NCI-H1105 treated with DMSO at 0.1 percent for 48 hours (cell line): Measurements from ENCODE around the gene RAB11FIP4.

Source experiments
- DNase-seq: peaks from one replicate; lab custom pipeline; 2025; lab: John Stamatoyannopoulos, UW

Gene RAB11FIP4

DNA sequence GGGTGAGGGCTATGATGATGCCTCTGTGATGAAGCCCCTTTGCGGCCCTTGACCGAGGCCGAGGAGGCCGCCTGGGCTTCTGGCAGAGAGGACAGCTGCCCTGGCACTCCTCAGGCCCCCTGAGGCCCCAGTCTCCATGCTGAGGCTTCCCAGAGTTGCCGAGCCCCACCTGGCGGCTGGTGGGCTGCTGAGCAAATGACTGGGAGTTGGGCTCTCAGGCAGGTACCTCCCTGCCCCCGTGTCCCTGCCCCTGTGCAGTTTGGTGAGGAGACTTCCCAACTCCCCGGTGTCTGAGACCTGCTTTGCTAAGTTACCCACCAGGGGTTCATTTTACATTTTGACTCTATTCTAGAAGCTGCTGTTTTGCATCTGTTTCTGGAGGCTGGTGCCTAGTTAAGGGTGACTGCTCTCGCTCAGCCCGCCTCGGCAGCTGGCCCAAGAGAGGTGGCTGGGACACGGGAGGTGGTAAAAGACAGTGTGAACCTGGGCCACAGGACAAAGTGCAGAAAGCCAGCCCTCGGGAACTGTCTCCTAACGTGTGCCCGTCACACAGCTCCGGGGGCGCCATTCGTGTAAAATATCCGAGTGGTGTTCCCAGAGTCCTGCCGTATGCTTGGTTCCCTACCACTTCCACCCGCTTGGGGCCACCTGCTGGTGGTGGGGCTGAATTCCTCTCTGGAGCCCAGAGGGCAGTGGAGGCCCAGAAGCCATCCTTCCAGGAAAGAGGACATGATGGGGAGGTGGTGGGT is 134.5 kb downstream of the RAB11FIP4 start:
- DNase-seq: no peak

DNA sequence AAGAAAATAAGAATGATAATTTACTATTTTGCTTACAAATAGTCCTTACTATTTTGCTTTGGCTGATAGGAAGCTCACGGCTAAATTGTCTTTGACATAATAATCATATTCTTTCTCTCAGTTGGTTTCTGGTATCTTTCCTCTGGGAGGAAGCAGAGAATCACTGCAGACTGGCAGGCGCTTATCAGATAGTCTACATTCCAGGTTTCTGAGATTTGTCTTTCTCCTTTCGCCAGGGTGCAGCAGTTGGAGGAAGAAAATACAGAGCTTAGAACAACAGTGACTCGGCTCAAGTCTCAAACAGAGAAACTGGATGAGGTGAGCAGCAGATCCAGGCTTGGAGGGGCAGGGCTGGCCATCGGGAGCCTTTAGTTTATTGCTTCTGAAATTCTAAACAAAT is 136.1 kb downstream of the RAB11FIP4 start:
- no peak for DNase-seq

DNA sequence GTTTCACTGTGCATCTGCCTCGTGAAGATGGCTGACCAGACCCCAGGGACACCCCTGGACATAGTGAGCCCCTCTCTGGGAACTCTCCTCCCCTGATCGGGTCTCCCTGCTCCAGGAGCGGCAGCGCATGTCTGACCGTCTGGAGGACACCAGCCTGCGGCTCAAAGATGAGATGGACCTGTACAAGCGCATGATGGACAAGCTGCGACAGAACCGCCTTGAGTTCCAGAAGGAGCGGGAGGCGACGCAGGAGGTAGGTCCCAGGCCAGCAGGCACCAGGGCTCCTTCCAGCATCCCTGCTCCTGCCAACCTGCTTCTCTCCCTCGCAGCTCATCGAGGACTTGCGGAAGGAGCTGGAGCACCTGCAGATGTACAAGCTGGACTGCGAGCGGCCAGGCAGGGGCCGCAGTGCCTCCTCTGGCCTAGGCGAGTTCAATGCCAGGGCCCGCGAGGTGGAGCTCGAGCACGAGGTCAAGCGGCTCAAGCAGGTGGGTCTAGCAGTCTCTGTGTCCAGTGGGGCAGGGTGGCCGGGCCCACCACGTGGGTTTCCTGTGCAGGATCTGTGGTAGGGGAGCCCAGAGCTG is 136.9 kb downstream of the RAB11FIP4 start:
- DNase-seq: no peak

DNA sequence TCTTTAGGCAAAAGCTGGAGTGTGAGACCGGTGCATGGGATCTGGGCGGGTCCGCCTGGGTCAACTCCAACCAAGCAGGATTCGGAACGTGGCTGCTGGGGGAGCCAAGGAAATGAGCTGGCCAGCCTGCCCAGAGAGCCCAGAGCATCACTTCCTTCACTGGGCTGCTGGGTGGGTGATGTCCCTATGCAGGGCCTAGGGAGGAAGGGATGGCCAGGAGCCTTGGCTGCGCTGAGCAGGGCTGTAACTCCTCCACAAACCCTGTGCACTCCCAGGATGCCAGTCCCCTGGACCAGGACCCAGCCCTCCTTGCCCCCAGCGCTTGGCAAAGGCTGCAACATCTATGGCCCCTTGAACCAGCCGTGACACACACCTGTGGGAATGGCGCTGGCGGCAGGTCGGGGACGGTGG is 138.4 kb downstream of the RAB11FIP4 start:
- no peak for DNase-seq

DNA sequence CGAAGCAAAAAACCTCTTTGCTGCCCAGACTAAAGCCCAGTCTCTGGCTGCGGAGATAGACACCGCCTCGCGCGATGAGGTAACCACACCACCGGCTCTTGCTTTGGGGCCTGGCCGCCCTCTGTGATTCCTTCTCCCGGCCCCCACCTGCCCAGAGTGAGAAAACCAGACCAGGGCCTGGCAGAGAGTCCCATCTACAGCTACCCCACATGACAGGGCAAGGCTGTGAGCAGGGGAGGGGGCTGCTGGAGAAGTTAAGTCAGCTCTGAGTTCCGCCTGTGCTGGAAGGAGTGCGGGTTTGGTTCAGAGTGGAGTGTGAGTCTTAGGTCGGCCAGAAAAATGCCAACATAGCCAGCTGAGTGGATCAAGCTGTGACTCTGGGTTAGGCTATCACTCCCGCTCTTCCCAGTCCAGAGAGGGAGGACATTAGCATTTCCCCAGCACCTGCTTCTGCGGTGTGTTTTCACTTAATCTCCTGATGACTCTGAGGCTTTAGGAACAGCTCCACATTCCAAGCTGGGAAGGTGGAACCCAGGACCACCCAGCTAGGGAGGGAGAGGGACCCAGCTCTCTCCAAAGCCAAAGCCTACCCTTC is 139.0 kb downstream of the RAB11FIP4 start:
- no peak for DNase-seq

DNA sequence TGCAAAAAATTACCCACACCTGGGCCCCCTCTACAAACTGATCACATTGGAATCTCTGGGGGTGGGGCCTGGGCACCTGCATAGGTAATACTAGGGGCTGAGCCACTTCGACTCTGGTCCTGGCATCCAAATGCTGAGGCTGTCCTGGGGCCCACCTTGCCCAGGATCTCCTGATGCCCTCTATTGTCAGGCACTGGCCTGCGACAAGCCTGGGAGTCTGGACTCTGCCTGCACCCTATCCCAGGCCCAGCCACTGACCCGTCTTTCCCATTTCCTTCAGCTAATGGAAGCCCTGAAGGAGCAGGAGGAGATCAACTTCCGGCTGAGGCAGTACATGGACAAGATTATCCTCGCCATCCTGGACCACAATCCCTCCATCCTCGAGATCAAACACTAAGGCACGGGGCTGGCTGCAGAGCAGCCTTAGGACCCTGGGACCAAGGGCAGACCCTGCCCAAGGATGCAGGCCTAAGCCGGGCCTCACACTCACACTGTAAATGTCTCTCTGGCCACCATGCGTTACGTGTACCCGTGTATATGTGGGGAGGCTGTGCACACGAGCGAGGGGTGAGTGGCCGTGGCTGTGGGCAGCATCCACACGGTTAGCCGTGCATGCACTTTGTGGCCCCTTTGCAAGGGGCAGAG is 140.0 kb downstream of the RAB11FIP4 start:
- DNase-seq: no peak

DNA sequence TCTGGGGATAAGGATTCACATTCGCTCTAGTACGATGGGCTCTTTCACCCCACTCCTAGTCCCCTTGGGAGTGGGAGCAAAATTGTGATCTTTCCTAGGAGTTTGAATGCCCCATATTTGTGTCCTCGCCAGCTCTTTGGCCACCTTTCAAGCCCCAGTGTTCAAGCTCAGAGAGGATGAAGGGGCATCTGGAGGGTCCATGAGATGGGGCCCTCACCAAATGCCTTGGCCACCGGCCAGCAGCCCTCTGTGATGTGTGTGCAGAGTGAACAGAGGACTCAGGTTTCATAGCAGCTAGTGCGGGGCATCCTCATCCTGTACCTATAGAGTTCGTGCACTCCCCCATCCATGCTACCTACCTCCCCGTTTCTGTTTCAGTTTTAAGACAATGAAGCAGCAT is 140.6 kb downstream of the RAB11FIP4 start:
- no peak for DNase-seq

DNA sequence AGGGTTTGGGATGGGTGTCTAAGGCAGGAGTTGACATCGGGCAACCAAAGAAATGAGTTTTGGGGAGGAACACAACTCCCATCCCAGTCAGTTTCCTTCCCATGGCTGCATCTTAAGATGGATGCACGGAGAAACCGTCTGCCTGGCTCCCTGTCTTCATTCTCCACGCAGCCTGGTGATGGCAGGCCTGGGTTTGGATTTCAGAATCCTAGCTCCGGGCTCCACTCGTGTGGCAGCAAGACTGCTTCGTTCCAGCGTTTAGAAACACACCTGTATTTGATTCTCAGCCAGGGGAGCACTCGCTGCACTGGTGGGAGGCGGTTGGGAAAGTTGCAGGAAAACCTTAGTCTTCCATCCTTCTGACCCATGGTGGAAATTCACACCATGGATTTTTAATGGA is 141.1 kb downstream of the RAB11FIP4 start:
- DNase-seq: no peak

DNA sequence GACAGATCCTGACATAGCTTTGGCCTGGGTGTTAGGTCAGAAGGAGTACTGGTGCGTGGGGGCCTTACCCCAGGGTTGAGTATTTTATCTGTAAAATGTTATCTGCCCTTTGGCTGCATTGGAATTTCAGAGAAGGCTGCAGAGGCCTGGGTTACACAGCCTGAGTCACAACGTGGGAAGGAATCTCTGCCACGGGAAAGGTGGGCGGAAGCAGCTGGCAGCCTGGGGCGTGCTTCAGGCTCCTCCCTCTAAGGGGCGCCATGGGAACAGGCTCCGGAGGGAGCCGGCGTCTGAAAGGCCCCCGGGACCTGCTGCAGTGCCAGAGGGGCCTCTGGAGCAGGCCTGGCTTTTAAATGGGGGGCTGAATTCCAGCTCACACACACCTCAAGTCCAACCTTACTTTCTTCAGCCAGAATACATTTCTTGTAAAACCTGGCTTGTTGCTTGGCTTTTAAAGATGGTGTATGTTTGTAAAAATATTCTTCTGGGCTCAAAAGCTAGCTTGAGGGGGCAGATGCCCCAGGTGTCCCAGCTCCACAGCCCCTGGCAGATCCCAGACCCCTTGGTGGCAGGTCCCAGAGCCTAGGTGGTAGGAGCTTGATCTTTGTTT is 142.2 kb downstream of the RAB11FIP4 start:
- no peak for DNase-seq

DNA sequence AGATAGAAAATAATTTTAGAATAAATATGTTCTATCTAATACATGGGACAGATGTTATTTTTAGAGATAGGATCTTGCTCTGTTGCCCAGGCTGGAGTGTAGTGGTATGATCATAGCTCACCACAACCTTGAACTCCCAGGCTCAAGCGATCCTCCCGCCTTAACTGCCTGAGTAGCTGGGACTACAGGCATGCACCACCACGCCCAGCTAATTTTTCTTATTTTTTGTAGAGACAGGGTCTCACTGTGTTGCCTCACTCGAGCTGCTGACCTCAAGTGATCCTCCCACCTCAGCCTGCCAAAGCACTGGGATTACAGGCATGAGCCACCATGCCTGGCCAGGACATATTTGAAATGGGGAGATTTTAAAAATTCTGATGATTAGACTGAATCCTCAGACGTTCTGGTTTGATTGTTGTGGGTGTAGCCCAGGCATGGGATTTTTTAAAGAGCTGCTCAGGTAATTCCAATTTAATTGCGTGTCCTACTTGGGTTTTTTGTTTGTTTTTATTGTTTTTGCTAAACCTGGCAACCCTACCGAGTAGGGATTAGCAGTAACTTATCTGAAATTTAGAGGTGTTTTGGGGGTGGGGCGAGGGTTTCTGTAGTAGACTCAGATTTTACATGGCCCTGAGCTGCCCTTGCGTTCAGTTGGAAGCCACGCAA is 142.9 kb downstream of the RAB11FIP4 start:
- no peak for DNase-seq

DNA sequence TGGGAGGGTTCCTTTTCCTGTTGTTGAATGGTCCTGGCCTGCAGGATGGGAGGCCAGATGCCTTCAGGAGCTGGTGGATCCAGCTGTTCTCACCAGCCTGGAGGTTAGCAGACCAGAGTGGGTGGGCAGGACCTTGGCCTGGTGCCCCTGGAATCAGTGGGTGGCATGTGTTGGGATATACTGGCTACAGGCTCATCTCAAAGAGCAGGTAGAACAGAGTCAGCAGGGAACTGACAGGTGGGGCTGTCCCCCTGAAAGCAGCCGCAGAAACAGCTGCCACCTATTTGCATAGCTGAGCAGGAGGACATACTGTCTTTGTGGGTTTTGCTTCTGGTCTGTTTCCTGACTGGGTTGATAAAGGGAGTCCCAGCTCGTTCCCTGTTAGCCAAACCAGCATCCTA is 144.1 kb downstream of the RAB11FIP4 start:
- no peak for DNase-seq

DNA sequence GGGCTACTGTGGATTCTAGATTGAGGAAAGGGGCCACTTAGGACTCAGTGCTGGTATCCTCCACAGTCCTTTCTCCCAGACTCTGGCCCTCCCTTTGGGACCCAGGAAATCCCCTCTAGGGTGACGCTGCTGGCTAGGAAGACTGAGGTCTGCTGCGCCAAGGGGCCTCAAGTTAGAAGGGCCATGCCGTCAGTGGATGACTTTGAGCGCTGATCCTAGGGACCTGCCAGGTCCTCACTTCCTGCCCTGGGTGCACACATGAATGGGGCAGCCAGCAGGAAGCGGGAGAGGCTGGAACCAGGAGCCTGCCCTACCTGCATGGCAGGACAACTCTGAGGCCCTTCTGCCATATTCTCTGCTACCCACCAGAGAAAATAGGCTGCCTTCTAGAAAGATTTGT is 145.0 kb downstream of the RAB11FIP4 start:
- DNase-seq: no peak

DNA sequence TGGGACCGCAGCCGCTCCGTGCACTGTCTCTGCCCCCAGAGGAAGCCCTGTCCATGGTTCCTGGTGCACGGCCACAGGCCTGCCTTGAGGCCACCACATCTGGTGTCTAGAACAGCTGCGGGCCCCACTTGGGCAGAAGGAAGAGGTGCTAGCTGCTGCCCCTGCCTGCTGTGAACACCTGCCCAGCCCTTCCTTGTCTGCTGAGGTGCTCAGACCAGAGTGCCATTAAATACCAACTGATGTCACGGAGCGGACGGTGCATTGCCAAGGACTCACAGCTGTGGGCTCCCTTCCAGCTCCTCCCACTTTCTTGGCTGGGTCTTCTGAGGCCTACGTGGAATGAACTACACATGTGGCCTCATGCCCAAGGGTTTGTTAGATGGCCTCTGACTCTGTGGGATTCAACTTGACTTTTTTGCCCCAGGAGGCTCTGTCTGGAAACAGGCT is 146.1 kb downstream of the RAB11FIP4 start:
- no peak for DNase-seq

DNA sequence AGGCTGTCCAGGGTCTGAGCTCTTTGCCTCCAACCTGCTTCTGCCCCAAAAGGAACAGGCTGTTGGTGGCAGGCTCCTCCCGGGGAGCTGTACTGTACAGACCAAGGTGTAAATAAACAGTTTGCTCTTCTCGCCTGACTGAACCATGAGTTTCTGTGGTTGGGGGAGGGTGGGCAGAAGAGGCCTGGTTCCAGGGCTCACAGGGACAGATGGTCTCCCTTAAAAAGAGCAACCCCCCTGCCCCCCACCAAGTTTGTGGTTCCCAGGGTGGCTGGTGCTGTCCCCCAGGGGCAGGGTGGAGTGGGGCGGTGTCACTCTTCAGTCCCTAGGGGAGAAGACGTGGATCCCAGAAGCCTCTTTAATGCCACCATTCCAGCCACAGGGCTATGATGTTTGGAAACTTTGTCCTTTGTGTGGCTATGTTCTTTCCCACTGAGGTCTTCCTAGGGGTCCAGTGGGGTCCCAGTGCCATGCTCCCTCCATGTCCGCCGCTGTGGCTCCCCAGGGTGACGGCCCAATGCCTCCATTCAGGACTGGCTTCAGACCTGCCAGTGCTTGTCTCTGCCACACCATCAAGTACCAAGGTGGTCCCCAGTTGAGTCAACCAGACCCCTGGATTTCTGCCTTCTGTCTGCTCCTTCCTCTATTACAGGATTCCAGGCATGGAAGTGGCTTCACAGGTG is 146.7 kb downstream of the RAB11FIP4 start:
- DNase-seq: no peak

DNA sequence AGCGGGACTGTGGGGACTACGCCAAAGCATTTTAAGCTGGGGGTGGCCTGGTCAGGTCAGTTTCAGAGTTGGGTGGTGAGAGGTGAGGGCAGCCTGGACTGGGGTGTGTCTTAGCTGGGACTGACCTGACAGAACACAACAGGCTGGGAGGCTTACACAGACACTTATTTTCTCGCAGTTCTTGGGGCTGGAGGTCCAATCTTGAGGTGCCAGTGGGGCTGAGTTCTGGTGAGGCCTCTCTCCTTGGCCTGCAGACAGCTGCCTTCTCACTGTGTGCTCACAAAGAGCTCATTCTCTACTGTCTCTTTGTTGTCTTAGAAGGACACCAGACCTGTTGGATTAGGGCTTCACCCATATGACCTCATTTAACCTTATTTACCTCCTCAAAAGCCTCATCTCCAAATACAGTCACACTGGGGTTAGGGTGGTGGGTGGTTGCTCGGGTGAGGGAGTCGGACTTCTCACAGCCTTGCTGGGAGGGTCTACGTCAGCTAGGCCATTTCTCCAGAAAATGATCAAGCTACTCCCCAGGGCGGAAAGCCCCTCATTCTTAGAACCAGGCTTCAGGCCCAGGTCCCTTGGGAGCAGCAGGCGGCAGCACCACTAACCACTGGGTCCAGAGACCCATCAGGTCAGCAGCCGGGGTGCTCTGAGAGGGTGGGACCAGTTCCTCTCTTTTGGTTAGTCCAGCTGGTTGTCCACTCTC is 149.3 kb downstream of the RAB11FIP4 start:
- DNase-seq: no peak

DNA sequence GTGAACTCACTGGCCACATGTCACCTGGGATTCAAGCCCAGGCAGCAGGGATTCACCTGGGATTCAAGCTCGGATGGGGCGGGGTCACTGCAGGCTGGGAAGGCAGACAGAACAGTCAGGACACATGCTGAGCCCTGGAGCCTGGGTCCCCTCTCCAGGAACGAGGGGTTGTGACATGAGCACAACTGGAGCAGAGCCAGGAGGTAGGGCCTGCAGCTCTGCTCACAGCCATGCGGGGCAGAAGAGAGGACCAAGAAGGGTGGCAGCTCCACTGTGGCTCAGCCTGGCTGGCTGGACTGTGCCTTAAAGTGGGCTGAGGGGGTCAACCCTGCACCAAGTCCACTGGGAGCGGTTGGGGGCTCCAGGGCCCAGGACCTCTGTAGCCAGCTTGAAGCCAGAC is 150.1 kb downstream of the RAB11FIP4 start:
- no peak for DNase-seq

DNA sequence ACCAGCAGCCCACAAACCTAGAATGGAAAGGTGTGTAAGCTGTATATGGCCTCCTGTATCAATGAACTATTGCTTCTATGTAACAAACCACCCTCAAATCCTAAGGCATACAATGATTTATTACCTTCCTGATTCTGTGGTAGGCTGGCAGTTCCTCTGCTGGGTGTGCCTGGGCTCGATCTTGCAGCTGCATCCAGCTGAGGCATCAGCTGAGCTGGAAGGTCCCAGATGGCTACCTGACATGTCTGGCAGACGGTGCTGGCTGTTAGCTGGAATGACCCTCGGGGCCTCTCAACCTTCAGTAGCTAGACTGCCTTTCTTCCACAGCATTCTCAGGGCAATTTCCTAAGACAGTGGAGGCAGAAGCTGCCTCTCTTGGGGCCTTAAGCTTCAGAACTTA is 152.7 kb downstream of the RAB11FIP4 start:
- no peak for DNase-seq

DNA sequence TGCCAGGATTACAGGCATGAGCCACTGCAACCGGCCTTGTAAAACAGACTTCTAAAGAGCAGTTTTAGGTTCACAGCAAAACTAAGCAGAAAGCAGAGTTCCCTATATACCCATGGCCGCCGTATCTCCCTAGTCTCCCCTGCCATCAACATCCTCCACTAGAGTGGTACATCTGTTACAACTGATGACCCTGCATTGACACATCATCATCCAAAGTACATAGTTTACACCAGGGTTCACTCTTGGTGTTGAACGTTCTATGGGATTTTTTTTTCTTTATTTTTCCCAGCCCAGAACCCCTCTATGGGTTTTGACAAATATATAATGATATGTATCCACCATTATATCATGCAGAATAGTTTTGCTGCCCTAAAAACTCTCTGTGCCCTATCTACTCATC is 155.2 kb downstream of the RAB11FIP4 start:
- no peak for DNase-seq

DNA sequence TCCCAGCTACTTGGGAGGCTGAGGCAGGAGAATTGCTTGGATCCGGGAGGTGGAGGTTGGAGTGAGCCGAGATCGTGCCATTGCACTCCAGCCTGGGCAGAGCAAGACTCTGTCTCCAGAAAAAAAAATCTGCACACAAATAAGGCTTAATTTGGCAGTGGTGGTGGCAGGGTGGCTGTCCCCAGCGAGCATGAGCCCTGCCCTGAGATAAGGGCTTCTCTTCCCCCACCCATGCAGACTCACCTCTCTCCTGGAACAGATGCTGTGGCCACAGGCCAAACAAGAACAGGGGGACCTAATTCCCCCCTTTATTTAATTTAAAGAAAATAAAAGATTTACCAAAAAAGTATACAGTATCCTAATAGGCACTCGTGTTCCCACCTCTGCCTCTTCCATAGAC is 157.2 kb downstream of the RAB11FIP4 start:
- no peak for DNase-seq

DNA sequence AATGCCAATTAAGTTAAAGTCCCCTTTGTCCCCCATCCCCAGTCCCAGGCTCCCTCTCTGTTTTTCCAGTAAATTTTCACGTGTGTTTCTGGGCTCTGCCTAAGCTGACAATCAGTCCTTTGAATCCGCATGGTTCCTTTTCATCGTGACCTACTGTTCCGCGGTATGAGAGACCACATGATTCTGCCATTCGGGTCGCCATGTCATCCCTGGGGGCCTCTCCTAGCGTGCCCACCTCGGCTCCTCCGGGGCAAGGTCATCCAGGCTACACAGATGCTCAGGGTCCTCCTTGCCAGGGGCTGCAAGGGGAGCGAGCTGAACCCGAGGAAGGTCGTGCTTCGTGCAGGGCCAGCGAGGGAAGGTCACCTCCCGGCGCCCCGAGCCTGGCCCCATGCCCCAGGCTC is 157.6 kb downstream of the RAB11FIP4 start:
- DNase-seq: peak; percentile 32
